Liver (tissue), 10 donors: ENCODE measurements around the gene ACTN1. TPM values are rescaled to one million over a fixed set of nuclear protein-coding genes. Genes with fewer than 3 reads are reported as not detected.

Source experiments
- DNase-seq: peaks from one replicate; pipeline ENCODE4 v3.0.0-alpha.2; 2017; ENCODE audit warnings: low spot score
- H3K27ac ChIP-seq, 2 donors: one replicate each; pipeline ENCODE4 v1.7.0; 2013; ENCODE audit warnings: inconsistent platforms in 2 of 2, low read length in 2 of 2, control low read depth in 1 of 2, low read depth in 1 of 2, mild to moderate bottlenecking in 1 of 2
- H3K27me3 ChIP-seq, 4 donors: one replicate each; pipeline versions ENCODE4 v1.6.1 to v1.7.0; 2013; ENCODE audit warnings: low read length in 3 of 4, inconsistent platforms in 1 of 4, mild to moderate bottlenecking in 1 of 4, moderate library complexity in 1 of 4; ENCODE audit not compliant: control insufficient read depth in 4 of 4, insufficient read depth in 4 of 4
- H3K36me3 ChIP-seq, 4 donors: one replicate each; pipeline versions ENCODE4 v1.6.1 to v1.7.0; 2013; ENCODE audit warnings: low read length in 3 of 4, mild to moderate bottlenecking in 3 of 4, low read depth in 1 of 4, moderate library complexity in 1 of 4; ENCODE audit not compliant: control insufficient read depth in 4 of 4, insufficient read depth in 3 of 4
- H3K4me1 ChIP-seq, 4 donors: one replicate each; pipeline versions ENCODE4 v1.6.1 to v1.7.0; 2013; ENCODE audit warnings: low read length in 3 of 4, mild to moderate bottlenecking in 3 of 4, moderate library complexity in 1 of 4; ENCODE audit not compliant: control insufficient read depth in 4 of 4, insufficient read depth in 4 of 4
- H3K4me3 ChIP-seq, 3 donors: one replicate each; pipeline versions ENCODE4 v1.6.1 to v1.7.0; 2013; ENCODE audit warnings: low read length in 3 of 3, control low read depth in 1 of 3, low read depth in 1 of 3, mild to moderate bottlenecking in 1 of 3
- H3K9ac ChIP-seq, 2 donors: one replicate each; pipeline ENCODE4 v1.7.0; 2013; ENCODE audit warnings: low read length in 2 of 2, mild to moderate bottlenecking in 2 of 2, moderate library complexity in 2 of 2, control low read depth in 1 of 2, low read depth in 1 of 2
- H3K9me3 ChIP-seq, 4 donors: one replicate each; pipeline versions ENCODE4 v1.6.1 to v1.7.0; 2013; ENCODE audit warnings: low read length in 3 of 4; ENCODE audit not compliant: control insufficient read depth in 4 of 4
- HNF4A ChIP-seq, 2 donors: conservative IDR thresholded peaks; 2 replicates each; pipeline ENCODE4 v1.6.1; 2016; ENCODE audit warnings: antibody characterized with exemption in 2 of 2, mild to moderate bottlenecking in 2 of 2
- HNF4G ChIP-seq: IDR thresholded peaks from 2 replicates; pipeline ENCODE4 v1.6.1; 2016; ENCODE audit warnings: antibody characterized with exemption
- NR2F2 ChIP-seq: IDR thresholded peaks from 2 replicates; pipeline ENCODE4 v1.6.1; 2016; ENCODE audit warnings: antibody characterized with exemption
- RAD21 ChIP-seq, 2 donors: IDR thresholded peaks; 2 replicates each; pipeline ENCODE4 v1.6.1; 2016; ENCODE audit warnings: antibody characterized with exemption in 2 of 2, mild to moderate bottlenecking in 2 of 2
- SP1 ChIP-seq: IDR thresholded peaks from 2 replicates; pipeline ENCODE4 v1.6.1; 2018; ENCODE audit warnings: antibody characterized with exemption, mild to moderate bottlenecking
- WGBS: extraction: QIAGEN DNeasy Blood & Tissue Kit; methylation state at CpG from one replicate; pipeline ENCODE4 v1.1.7; 2013; 5-methylcytosine and 5-hydroxymethylcytosine counted together
- polyA plus RNA-seq, 2 donors: library from polyadenylated mRNA; stranded (reverse) in 1 of 2; unstranded in 1 of 2; fragments of 200-250 nt in 1 of 2; fragments of >200 nt in 1 of 2; fragmentation: Nextera tagmentation in 1 of 2; extraction: Ambion mirVana in 1 of 2; gene quantifications; one replicate each; pipeline versions ENCODE4 v1.2.1 to v1.2.3, GENCODE V29; 2013 to 2015
- small RNA-seq: library from RNA; depleted of rRNA; stranded (forward); fragments of <200 nt; gene quantifications from one replicate; pipeline ENCODE3, GENCODE V24; 2014
- total RNA-seq, 2 donors: library from RNA; depleted of rRNA; stranded (reverse); fragments of >200 nt; gene quantifications; one replicate each; pipeline ENCODE4 v1.2.3, GENCODE V29; 2014
- TF ChIP-seq, protein P1 (sequence below): IDR thresholded peaks from 2 replicates; pipeline ENCODE4 v1.6.1; 2016; ENCODE audit warnings: antibody characterized with exemption
- TF ChIP-seq, protein P2 (sequence below): fragments of 150-350 bp; IDR thresholded peaks from 2 replicates; pipeline ENCODE4 v1.5.1; 2017; ENCODE audit warnings: improper control_type of control experiment, low read depth, low read length; ENCODE audit not compliant: missing input control
- donor health status: healthy.
- donor health status: healthy.
- donor health status: healthy.
- donor health status: healthy.
- donor health status: healthy.

The ACTN1 gene
- total and polyA plus RNA-seq, 4 donors, result 36.2 to 100 (median 63.1) TPM

DNA sequence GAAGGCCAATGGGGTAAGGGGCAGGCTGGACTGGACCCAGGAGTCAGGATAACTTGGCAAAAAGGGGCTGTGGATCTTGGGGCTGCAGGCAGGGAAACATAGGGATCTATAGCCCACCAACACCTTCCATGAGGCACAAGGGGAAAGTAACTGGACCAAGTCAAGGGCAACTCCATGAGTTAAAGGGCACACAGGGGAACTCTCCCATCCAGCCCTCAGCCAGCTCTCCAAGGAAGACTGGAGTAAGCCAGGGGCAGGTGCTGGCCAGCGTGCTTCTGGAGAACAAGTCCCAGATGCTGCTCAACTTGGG lies 154.9 kb downstream of the ACTN1 start:
- no peak for DNase-seq
- Histone ChIP-seq H3K36me3 (no peaks in the 10 kb centered on the region), H3K9ac (no peak overlapping the region), H3K27ac (peak overlapping the region; percentile 86 to 90), H3K4me1 (peaks cover 20 to 71% (median 49%) of the 10 kb centered on the region in 4 donors), H3K27me3 (no peaks in the 10 kb centered on the region), H3K9me3 (no peaks in the 10 kb centered on the region), H3K4me3 (no peak overlapping the region)
- no peak for TF ChIP-seq HNF4A (conservative IDR thresholded peaks at IDR 0.05)
- no peak for TF ChIP-seq NR2F2
- TF ChIP-seq, protein P1, sequence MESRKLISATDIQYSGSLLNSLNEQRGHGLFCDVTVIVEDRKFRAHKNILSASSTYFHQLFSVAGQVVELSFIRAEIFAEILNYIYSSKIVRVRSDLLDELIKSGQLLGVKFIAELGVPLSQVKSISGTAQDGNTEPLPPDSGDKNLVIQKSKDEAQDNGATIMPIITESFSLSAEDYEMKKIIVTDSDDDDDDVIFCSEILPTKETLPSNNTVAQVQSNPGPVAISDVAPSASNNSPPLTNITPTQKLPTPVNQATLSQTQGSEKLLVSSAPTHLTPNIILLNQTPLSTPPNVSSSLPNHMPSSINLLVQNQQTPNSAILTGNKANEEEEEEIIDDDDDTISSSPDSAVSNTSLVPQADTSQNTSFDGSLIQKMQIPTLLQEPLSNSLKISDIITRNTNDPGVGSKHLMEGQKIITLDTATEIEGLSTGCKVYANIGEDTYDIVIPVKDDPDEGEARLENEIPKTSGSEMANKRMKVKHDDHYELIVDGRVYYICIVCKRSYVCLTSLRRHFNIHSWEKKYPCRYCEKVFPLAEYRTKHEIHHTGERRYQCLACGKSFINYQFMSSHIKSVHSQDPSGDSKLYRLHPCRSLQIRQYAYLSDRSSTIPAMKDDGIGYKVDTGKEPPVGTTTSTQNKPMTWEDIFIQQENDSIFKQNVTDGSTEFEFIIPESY, result no peak
- TF ChIP-seq, protein P2, sequence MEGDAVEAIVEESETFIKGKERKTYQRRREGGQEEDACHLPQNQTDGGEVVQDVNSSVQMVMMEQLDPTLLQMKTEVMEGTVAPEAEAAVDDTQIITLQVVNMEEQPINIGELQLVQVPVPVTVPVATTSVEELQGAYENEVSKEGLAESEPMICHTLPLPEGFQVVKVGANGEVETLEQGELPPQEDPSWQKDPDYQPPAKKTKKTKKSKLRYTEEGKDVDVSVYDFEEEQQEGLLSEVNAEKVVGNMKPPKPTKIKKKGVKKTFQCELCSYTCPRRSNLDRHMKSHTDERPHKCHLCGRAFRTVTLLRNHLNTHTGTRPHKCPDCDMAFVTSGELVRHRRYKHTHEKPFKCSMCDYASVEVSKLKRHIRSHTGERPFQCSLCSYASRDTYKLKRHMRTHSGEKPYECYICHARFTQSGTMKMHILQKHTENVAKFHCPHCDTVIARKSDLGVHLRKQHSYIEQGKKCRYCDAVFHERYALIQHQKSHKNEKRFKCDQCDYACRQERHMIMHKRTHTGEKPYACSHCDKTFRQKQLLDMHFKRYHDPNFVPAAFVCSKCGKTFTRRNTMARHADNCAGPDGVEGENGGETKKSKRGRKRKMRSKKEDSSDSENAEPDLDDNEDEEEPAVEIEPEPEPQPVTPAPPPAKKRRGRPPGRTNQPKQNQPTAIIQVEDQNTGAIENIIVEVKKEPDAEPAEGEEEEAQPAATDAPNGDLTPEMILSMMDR, result no peak
- TF ChIP-seq SP1, result peak; percentile 10
- TF ChIP-seq RAD21 (IDR thresholded peaks at IDR 0.05), result no peak
- TF ChIP-seq HNF4G, result no peak
- WGBS, result 46% methylated on average over 1 of the region's 1 CpG

Small RNA genes lying within 50 kb of the gene (small RNA-seq; reads per million reads assigned to genes)
- gene BANF1P1 (not detected), gene HMGN1P3 (not detected), gene RPS29P1 (not detected)

Other genes starting within 250 kb of the ACTN1 start
- 10 to 100 TPM; 25.0 to 58.2 TPM for gene ZFP36L1, start 186.2 kb downstream of the ACTN1 start, total RNA-seq
- 100 to 1,000 TPM in 1 of 2 donors, 10 to 100 TPM in 1; 80.8 to 170 TPM for gene ZFP36L1, start 186.2 kb downstream of the ACTN1 start, polyA plus RNA-seq
- gene DCAF5, start 173.8 kb upstream of the ACTN1 start, total RNA-seq, result 10 to 100 TPM; 12.9 to 18.1 TPM
- 10 to 100 TPM; 13.8 to 15.2 TPM for gene DCAF5, start 173.8 kb upstream of the ACTN1 start, polyA plus RNA-seq
- gene EXD2, start 212.2 kb upstream of the ACTN1 start, total RNA-seq, result 1 to 10 TPM; 5.3 to 8.8 TPM
- gene EXD2, start 212.2 kb upstream of the ACTN1 start, polyA plus RNA-seq, result 1 to 10 TPM; 4.7 to 4.8 TPM